T follicular helper cell (primary cell): ENCODE data around the gene CD276.
A peak's percentile ranks its signal among the peaks of the same experiment; 100 is the strongest.
"Not testable (repeated sequence)": the region's sequence is repeated elsewhere in the genome, so short reads cannot be mapped to it uniquely, and the experiment has no call there.

Experiments used
- DNase-seq: peaks from one replicate; pipeline ENCODE4 v3.0.0-alpha.2; 2020; ENCODE audit warnings: low read depth

Gene CD276

GRCh38 chr15:73684581-73685455 lies 635 bp downstream of the CD276 start:
- DNase-seq = no peak

- DNase-seq = no peak
These were observed 1.8 kb downstream of the CD276 start for GRCh38 chr15:73685981-73686380.

GRCh38 chr15:73686781-73687256 lies 2.6 kb downstream of the CD276 start:
- DNase-seq = no peak

- DNase-seq = no peak
These were observed 3.2 kb downstream of the CD276 start for GRCh38 chr15:73687351-73687750.

- no peak for DNase-seq
These were observed 4.3 kb downstream of the CD276 start for GRCh38 chr15:73688455-73688854.

- DNase-seq = no peak
These were observed 7.2 kb downstream of the CD276 start for GRCh38 chr15:73691396-73691795.

GRCh38 chr15:73694419-73694818 lies 10.2 kb downstream of the CD276 start:
- DNase-seq = no peak

GRCh38 chr15:73695773-73696640 lies 11.8 kb downstream of the CD276 start:
- no peak for DNase-seq

- no peak for DNase-seq
These were observed 12.4 kb downstream of the CD276 start for GRCh38 chr15:73696641-73697001.

GRCh38 chr15:73697033-73697467 lies 12.9 kb downstream of the CD276 start:
- peak; percentile 51 for DNase-seq

- DNase-seq = no peak
These were observed 15.3 kb downstream of the CD276 start for GRCh38 chr15:73699249-73700040.

GRCh38 chr15:73700041-73700842 lies 16.1 kb downstream of the CD276 start:
- peak; percentile 67 for DNase-seq

GRCh38 chr15:73702311-73703239 lies 18.4 kb downstream of the CD276 start:
- not testable (repeated sequence) for DNase-seq

GRCh38 chr15:73703601-73704000 lies 19.4 kb downstream of the CD276 start:
- DNase-seq = not testable (repeated sequence)

GRCh38 chr15:73704142-73704868 lies 20.1 kb downstream of the CD276 start:
- DNase-seq = not testable (repeated sequence)

- peak; percentile 41 for DNase-seq
These were observed 20.9 kb downstream of the CD276 start for GRCh38 chr15:73704869-73705645.

- no peak for DNase-seq
These were observed 24.5 kb downstream of the CD276 start for GRCh38 chr15:73708691-73709090.

GRCh38 chr15:73709241-73709640 lies 25.1 kb downstream of the CD276 start:
- DNase-seq = no peak
